ENCODE measurements around the gene ASAP2.

ASAP2 gene

DNA sequence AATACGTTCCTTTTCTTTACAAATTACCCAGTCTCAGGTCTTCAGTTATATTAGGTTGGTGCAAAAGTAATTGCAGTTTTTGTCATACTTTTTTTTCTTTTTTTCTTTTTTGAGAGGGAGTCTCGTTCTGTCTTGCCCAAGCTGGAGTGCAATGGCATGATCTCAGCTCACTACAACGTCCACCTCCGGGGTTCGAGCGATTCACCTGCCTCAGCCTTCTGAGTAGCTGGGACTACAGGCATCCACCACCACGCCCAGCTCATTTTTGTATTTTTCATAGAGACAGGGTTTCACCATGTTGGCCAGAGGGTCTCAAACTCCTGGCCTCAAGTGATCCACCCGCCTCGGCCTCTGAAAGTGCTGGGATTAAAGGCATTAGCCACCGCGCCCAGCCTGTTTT lies 43.8 kb upstream of the ASAP2 start:
- no peak overlapping the region for H3K9ac ChIP-seq (ENCODE audit: low read length)
- no peak for DNase-seq
- no peaks in the 10 kb centered on the region for H3K4me1 ChIP-seq (ENCODE audit: low read length)
- no peak overlapping the region for H3K4me3 ChIP-seq (ENCODE audit: low read length)
- no peak overlapping the region for H3K27ac ChIP-seq (ENCODE audit: low read length)
- H3K9me2 ChIP-seq (replicated peaks; ENCODE audit: insufficient read depth, low read length): no peaks in the 10 kb centered on the region
- H3K4me2 ChIP-seq (ENCODE audit: low read depth, low read length): no peak overlapping the region
- no peaks in the 10 kb centered on the region for H3F3A ChIP-seq (ENCODE audit: insufficient read depth, low read length)
- no peaks in the 10 kb centered on the region for H3K27me3 ChIP-seq (replicated peaks; ENCODE audit: insufficient read depth, low read length)
- no peaks in the 10 kb centered on the region for H4K20me1 ChIP-seq (ENCODE audit: insufficient read depth, low read length)
- H3K36me3 ChIP-seq (replicated peaks; ENCODE audit: insufficient read depth, low read length): no peaks in the 10 kb centered on the region
- TF ChIP-seq, protein P1, sequence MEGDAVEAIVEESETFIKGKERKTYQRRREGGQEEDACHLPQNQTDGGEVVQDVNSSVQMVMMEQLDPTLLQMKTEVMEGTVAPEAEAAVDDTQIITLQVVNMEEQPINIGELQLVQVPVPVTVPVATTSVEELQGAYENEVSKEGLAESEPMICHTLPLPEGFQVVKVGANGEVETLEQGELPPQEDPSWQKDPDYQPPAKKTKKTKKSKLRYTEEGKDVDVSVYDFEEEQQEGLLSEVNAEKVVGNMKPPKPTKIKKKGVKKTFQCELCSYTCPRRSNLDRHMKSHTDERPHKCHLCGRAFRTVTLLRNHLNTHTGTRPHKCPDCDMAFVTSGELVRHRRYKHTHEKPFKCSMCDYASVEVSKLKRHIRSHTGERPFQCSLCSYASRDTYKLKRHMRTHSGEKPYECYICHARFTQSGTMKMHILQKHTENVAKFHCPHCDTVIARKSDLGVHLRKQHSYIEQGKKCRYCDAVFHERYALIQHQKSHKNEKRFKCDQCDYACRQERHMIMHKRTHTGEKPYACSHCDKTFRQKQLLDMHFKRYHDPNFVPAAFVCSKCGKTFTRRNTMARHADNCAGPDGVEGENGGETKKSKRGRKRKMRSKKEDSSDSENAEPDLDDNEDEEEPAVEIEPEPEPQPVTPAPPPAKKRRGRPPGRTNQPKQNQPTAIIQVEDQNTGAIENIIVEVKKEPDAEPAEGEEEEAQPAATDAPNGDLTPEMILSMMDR (IDR thresholded peaks at IDR 0.05; ENCODE audit: low read length): no peak
- H3K79me2 ChIP-seq (ENCODE audit: low read length): no peaks in the 10 kb centered on the region
- no peaks in the 10 kb centered on the region for H3K9me3 ChIP-seq (replicated peaks; ENCODE audit: insufficient read depth, low read length)
- no peak overlapping the region for H2AFZ ChIP-seq (ENCODE audit: low read length)

DNA sequence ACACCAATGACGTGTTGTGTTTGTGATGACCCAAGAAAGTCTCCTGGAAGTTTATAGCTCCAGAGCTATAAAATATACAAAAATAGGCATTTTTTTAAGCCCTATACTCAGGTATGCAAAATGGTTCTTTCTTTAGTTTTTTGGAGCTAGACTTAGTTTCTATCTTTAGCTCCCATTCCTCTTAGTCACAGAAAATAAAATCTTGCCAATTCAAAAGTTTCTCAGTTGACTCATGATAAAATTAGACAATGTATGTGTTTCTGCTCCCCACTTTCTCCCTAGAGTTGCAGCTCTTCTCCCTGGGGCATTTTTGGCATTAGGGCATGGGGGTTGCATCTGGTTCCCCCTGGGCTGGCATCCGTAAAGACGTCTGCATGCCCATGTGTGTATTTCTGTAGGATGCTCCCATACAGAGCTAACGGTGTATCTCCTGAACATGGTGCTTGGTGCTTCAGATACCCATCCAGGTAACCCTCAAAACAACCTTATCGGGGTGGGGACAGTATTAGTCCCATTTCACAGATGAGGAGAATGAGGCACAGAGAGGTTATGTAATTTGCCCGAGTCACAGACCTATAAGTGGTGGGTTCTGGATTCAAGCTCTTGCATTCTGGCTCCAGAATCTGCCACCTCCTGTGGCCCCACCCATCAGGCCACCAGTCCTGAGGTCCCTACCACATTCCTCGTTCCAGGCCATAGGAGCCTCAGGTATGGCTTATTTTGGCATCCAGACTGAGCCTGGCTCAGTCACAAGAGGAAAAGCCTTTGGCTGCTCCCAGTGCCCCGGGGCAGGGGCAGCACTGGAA lies 43.1 kb upstream of the ASAP2 start:
- Histone ChIP-seq H3K27ac (ENCODE audit: low read length) (no peak overlapping the region), H3K4me3 (ENCODE audit: low read length) (no peak overlapping the region), H3K4me1 (ENCODE audit: low read length) (no peaks in the 10 kb centered on the region), H3K9me3 (replicated peaks; ENCODE audit: insufficient read depth, low read length) (no peaks in the 10 kb centered on the region), H3F3A (ENCODE audit: insufficient read depth, low read length) (no peaks in the 10 kb centered on the region), H2AFZ (ENCODE audit: low read length) (no peak overlapping the region), H3K9ac (ENCODE audit: low read length) (no peak overlapping the region), H3K4me2 (ENCODE audit: low read depth, low read length) (no peak overlapping the region), H4K20me1 (ENCODE audit: insufficient read depth, low read length) (no peaks in the 10 kb centered on the region), H3K36me3 (replicated peaks; ENCODE audit: insufficient read depth, low read length) (no peaks in the 10 kb centered on the region), H3K9me2 (replicated peaks; ENCODE audit: insufficient read depth, low read length) (no peaks in the 10 kb centered on the region), H3K79me2 (ENCODE audit: low read length) (no peaks in the 10 kb centered on the region), H3K27me3 (replicated peaks; ENCODE audit: insufficient read depth, low read length) (no peaks in the 10 kb centered on the region)
- TF ChIP-seq, protein P1 (IDR thresholded peaks at IDR 0.05; ENCODE audit: low read length): no peak
- TF ChIP-seq EZH2 (optimal IDR thresholded peaks at IDR 0.05; ENCODE audit: low read depth, low read length) (no peak), EZH2phosphoT487 (IDR thresholded peaks at IDR 0.05; ENCODE audit: low read length) (no peak)
- no peak for DNase-seq

DNA sequence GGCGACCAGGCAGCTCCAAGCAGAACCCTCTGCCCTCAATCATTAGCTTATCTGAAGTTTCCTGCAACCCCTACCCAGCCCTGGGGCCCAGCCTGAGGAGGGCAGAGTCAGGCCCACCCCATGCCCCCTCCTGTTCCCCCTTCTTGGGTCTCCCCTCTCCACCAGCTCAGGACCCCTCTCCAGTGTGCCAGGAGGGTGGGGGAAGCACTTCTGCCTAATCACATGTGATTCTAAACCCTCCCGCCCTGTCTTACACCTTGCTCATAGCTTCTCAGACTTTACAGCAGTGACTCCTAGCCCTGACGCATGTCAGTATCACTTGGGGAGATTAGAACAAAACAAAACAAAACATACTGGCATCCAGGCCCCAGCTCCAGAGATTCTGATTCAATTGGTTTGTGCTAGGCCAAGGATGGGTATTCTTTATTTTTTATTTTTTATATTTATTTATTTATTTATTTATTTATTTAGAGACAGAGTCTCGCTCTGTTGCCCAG lies 42.5 kb upstream of the ASAP2 start:
- Histone ChIP-seq H3K27ac (ENCODE audit: low read length) (no peak overlapping the region), H3F3A (ENCODE audit: insufficient read depth, low read length) (no peaks in the 10 kb centered on the region), H3K4me3 (ENCODE audit: low read length) (no peak overlapping the region), H3K9me2 (replicated peaks; ENCODE audit: insufficient read depth, low read length) (no peaks in the 10 kb centered on the region), H3K9me3 (replicated peaks; ENCODE audit: insufficient read depth, low read length) (no peaks in the 10 kb centered on the region), H3K4me2 (ENCODE audit: low read depth, low read length) (no peak overlapping the region), H2AFZ (ENCODE audit: low read length) (no peak overlapping the region), H3K27me3 (replicated peaks; ENCODE audit: insufficient read depth, low read length) (no peaks in the 10 kb centered on the region), H3K4me1 (ENCODE audit: low read length) (no peaks in the 10 kb centered on the region), H3K36me3 (replicated peaks; ENCODE audit: insufficient read depth, low read length) (no peaks in the 10 kb centered on the region), H4K20me1 (ENCODE audit: insufficient read depth, low read length) (no peaks in the 10 kb centered on the region), H3K79me2 (ENCODE audit: low read length) (no peaks in the 10 kb centered on the region), H3K9ac (ENCODE audit: low read length) (no peak overlapping the region)
- TF ChIP-seq, protein P1 (IDR thresholded peaks at IDR 0.05; ENCODE audit: low read length): no peak
- TF ChIP-seq EZH2phosphoT487 (IDR thresholded peaks at IDR 0.05; ENCODE audit: low read length) (no peak), EZH2 (optimal IDR thresholded peaks at IDR 0.05; ENCODE audit: low read depth, low read length) (no peak)
- no peak for DNase-seq
